GM12864 (cell line): Measurements from ENCODE around the gene ANO10.

ENCODE experiments used
- DNase-seq: peaks from one replicate; pipeline ENCODE4 v3.0.0-alpha.2; 2011; ENCODE audit warnings: low read depth
- H3K4me3 ChIP-seq: 2 replicates; pipeline ENCODE4 v1.5.1; 2011; ENCODE audit warnings: mild to moderate bottlenecking, low read depth, low read length, control low read depth
- CTCF ChIP-seq: IDR thresholded peaks from 2 replicates; pipeline ENCODE4 v1.5.1; 2011; ENCODE audit warnings: low read depth, mild to moderate bottlenecking, moderate library complexity, low read length, control low read depth, inconsistent platforms; ENCODE audit errors: missing control alignments

The ANO10 gene

GRCh38 chr3:43400781-43401730 is 220.8 kb downstream of the ANO10 start:
- no peak for TF ChIP-seq CTCF
- DNase-seq, result no peak
- no peak overlapping the region for H3K4me3 ChIP-seq

GRCh38 chr3:43400167-43400566 is 221.6 kb downstream of the ANO10 start:
- H3K4me3 ChIP-seq, result no peak overlapping the region
- DNase-seq, result no peak
- no peak for TF ChIP-seq CTCF

GRCh38 chr3:43399034-43399433 is 222.8 kb downstream of the ANO10 start:
- no peak overlapping the region for H3K4me3 ChIP-seq
- no peak for TF ChIP-seq CTCF
- no peak for DNase-seq

GRCh38 chr3:43394041-43394554 is 227.7 kb downstream of the ANO10 start:
- TF ChIP-seq CTCF, result no peak
- no peak for DNase-seq
- no peak overlapping the region for H3K4me3 ChIP-seq

GRCh38 chr3:43391621-43392020 is 230.2 kb downstream of the ANO10 start:
- no peak for TF ChIP-seq CTCF
- H3K4me3 ChIP-seq, result no peak overlapping the region
- DNase-seq, result no peak

- no peak for TF ChIP-seq CTCF
- no peak for DNase-seq
- H3K4me3 ChIP-seq, result no peak overlapping the region
These were observed 231.6 kb downstream of the ANO10 start for GRCh38 chr3:43390255-43390588.
